ENCODE data around the gene UGCG. TPM values are rescaled to one million over a fixed set of nuclear protein-coding genes. Genes with fewer than 3 reads are reported as not detected.

The UGCG gene
- total and polyA plus RNA-seq, 4 donors, result 22.3 to 102 (median 33.6) TPM

GRCh38 chr9:111925017-111925770, 28.6 kb downstream of the UGCG start:
- Histone ChIP-seq H3K9me3 (ENCODE audit: control insufficient read depth, insufficient read depth, low read length) (no peaks in the 10 kb centered on the region), H3K36me3 (ENCODE audit: control insufficient read depth, insufficient read depth, low read length) (peaks cover 18% of the 10 kb centered on the region), H3K27me3 (ENCODE audit: control insufficient read depth, insufficient read depth, low read length) (no peaks in the 10 kb centered on the region), H3K4me3 (ENCODE audit: low read depth, low read length) (no peak overlapping the region), H3K27ac (ENCODE audit: low read depth, low read length) (no peak overlapping the region), H3K4me1 (ENCODE audit: control insufficient read depth, insufficient read depth, low read length) (no peaks in the 10 kb centered on the region)
- no CpG with 5 or more reads among the region's 7 CpGs for WGBS (ENCODE audit: insufficient coverage)
- no peak for DNase-seq (ENCODE audit: low read depth in 4 of 6, low spot score in 6 of 6)

DNA sequence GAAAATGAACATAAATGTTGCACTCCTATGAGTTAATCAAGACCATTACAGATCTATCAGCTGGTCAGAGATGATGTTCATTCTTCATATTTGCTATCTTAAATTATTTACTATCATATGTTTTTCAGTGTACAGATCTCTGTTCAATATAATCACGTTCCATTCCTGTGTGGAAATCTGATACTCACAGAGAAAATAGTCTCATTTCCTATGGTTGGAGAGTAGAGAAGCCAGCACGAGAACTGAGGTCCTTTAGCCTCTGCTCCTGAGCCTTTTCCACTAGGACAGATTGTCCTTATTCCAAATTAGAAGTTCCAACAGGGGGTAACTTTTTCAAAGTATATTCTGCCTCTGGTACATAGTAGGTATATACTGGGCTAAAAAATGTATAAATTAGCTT, 29.2 kb downstream of the UGCG start:
- DNase-seq (ENCODE audit: low read depth in 4 of 6, low spot score in 6 of 6), result no peak
- Histone ChIP-seq H3K36me3 (ENCODE audit: control insufficient read depth, insufficient read depth, low read length) (peaks cover 17% of the 10 kb centered on the region), H3K9me3 (ENCODE audit: control insufficient read depth, insufficient read depth, low read length) (no peaks in the 10 kb centered on the region), H3K4me1 (ENCODE audit: control insufficient read depth, insufficient read depth, low read length) (no peaks in the 10 kb centered on the region), H3K27ac (ENCODE audit: low read depth, low read length) (no peak overlapping the region), H3K4me3 (ENCODE audit: low read depth, low read length) (no peak overlapping the region), H3K27me3 (ENCODE audit: control insufficient read depth, insufficient read depth, low read length) (no peaks in the 10 kb centered on the region)
- no CpG with 5 or more reads among the region's 2 CpGs for WGBS (ENCODE audit: insufficient coverage)

GRCh38 chr9:111926421-111926875, 29.8 kb downstream of the UGCG start:
- WGBS (ENCODE audit: insufficient coverage), result 81% methylated on average over 5 of the region's 6 CpGs
- Histone ChIP-seq H3K27me3 (ENCODE audit: control insufficient read depth, insufficient read depth, low read length) (no peaks in the 10 kb centered on the region), H3K9me3 (ENCODE audit: control insufficient read depth, insufficient read depth, low read length) (no peaks in the 10 kb centered on the region), H3K4me1 (ENCODE audit: control insufficient read depth, insufficient read depth, low read length) (no peaks in the 10 kb centered on the region), H3K27ac (ENCODE audit: low read depth, low read length) (no peak overlapping the region), H3K4me3 (ENCODE audit: low read depth, low read length) (no peak overlapping the region), H3K36me3 (ENCODE audit: control insufficient read depth, insufficient read depth, low read length) (peaks cover 17% of the 10 kb centered on the region)
- no peak for DNase-seq (ENCODE audit: low read depth in 4 of 6, low spot score in 6 of 6)

DNA sequence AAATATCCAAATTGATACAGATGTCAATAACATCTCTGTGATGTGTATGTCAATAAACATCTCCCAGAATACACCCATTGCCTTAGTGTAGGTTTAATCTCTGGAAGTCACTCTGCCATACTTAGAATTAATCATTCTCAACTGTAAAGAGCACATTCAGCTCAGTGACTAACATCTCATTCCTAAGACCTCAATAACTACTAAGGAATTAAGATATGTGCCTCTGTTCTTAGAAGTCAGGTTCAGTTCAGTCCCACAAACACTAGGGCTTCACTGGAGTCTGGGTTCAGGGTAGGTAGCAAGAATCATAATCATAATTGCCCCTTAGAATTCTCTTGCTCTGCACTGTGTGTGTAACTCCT, 31.7 kb downstream of the UGCG start:
- Histone ChIP-seq H3K9me3 (ENCODE audit: control insufficient read depth, insufficient read depth, low read length) (no peaks in the 10 kb centered on the region), H3K4me1 (ENCODE audit: control insufficient read depth, insufficient read depth, low read length) (no peaks in the 10 kb centered on the region), H3K27ac (ENCODE audit: low read depth, low read length) (no peak overlapping the region), H3K36me3 (ENCODE audit: control insufficient read depth, insufficient read depth, low read length) (peaks cover 17% of the 10 kb centered on the region), H3K27me3 (ENCODE audit: control insufficient read depth, insufficient read depth, low read length) (no peaks in the 10 kb centered on the region), H3K4me3 (ENCODE audit: low read depth, low read length) (no peak overlapping the region)
- DNase-seq (ENCODE audit: low read depth in 4 of 6, low spot score in 6 of 6), result no peak

DNA sequence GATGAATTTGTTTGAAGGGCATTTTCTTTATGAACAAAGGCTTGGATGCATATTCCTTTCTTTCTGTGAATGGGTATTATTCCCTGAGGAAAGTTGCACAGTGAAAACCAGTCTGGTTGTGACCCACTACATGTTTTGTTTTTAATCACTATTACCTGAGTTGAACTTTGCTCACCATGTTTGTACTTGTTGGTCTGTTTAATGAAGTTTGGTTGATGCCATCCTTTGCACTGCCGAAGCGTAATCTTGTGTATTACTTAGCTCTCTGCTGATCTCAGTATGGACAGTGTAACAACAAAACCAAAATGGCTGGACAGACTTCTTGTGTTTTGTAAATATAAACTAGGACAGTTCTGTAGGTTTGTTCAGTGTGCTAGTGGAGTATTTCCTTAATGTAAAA, 38.1 kb downstream of the UGCG start:
- Histone ChIP-seq H3K4me1 (ENCODE audit: control insufficient read depth, insufficient read depth, low read length) (no peaks in the 10 kb centered on the region), H3K36me3 (ENCODE audit: control insufficient read depth, insufficient read depth, low read length) (peaks cover 5% of the 10 kb centered on the region), H3K9me3 (ENCODE audit: control insufficient read depth, insufficient read depth, low read length) (no peaks in the 10 kb centered on the region), H3K27ac (ENCODE audit: low read depth, low read length) (no peak overlapping the region), H3K27me3 (ENCODE audit: control insufficient read depth, insufficient read depth, low read length) (no peaks in the 10 kb centered on the region), H3K4me3 (ENCODE audit: low read depth, low read length) (no peak overlapping the region)
- no peak for DNase-seq (ENCODE audit: low read depth in 4 of 6, low spot score in 6 of 6)
- 100% methylated on average over 2 of the region's 2 CpGs for WGBS (ENCODE audit: insufficient coverage)

DNA sequence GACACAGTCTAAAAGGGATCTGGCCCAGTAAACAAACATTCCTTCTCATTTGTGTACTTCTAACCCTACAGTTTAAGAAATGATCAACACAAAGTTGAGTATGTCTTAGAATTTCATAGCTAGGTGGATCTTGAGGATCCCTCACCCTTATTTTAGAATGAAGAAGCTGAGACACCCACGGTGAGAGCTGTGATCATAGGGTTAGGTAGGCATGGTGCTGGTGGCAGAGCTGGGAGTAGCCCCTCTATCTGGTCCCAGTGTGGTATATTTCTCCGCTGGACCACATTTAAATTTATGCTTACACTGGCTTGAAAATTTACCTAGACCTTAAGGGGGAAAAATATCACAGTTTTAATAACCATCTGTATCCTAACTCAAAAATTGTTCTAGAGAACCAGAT, 39.8 kb downstream of the UGCG start:
- Histone ChIP-seq H3K4me3 (ENCODE audit: low read depth, low read length) (no peak overlapping the region), H3K36me3 (ENCODE audit: control insufficient read depth, insufficient read depth, low read length) (peaks cover 3% of the 10 kb centered on the region), H3K27me3 (ENCODE audit: control insufficient read depth, insufficient read depth, low read length) (no peaks in the 10 kb centered on the region), H3K9me3 (ENCODE audit: control insufficient read depth, insufficient read depth, low read length) (no peaks in the 10 kb centered on the region), H3K4me1 (ENCODE audit: control insufficient read depth, insufficient read depth, low read length) (no peaks in the 10 kb centered on the region), H3K27ac (ENCODE audit: low read depth, low read length) (no peak overlapping the region)
- no peak for DNase-seq (ENCODE audit: low read depth in 4 of 6, low spot score in 6 of 6)
- 100% methylated on average over 1 of the region's 2 CpGs for WGBS (ENCODE audit: insufficient coverage)

GRCh38 chr9:111937301-111937700, 40.7 kb downstream of the UGCG start:
- WGBS (ENCODE audit: insufficient coverage), result 100% methylated on average over 1 of the region's 2 CpGs
- H3K27ac ChIP-seq (ENCODE audit: low read depth, low read length), result no peak overlapping the region
- no peaks in the 10 kb centered on the region for H3K27me3 ChIP-seq (ENCODE audit: control insufficient read depth, insufficient read depth, low read length)
- no peak overlapping the region for H3K4me3 ChIP-seq (ENCODE audit: low read depth, low read length)
- no peak for DNase-seq (ENCODE audit: low read depth in 4 of 6, low spot score in 6 of 6)
- H3K4me1 ChIP-seq (ENCODE audit: control insufficient read depth, insufficient read depth, low read length), result no peaks in the 10 kb centered on the region
- no peaks in the 10 kb centered on the region for H3K9me3 ChIP-seq (ENCODE audit: control insufficient read depth, insufficient read depth, low read length)
- H3K36me3 ChIP-seq (ENCODE audit: control insufficient read depth, insufficient read depth, low read length), result peaks cover 3% of the 10 kb centered on the region

- Histone ChIP-seq H3K4me3 (ENCODE audit: low read depth, low read length) (no peak overlapping the region), H3K4me1 (ENCODE audit: control insufficient read depth, insufficient read depth, low read length) (no peaks in the 10 kb centered on the region), H3K27me3 (ENCODE audit: control insufficient read depth, insufficient read depth, low read length) (no peaks in the 10 kb centered on the region), H3K36me3 (ENCODE audit: control insufficient read depth, insufficient read depth, low read length) (peaks cover 3% of the 10 kb centered on the region), H3K27ac (ENCODE audit: low read depth, low read length) (no peak overlapping the region), H3K9me3 (ENCODE audit: control insufficient read depth, insufficient read depth, low read length) (no peaks in the 10 kb centered on the region)
- no peak for DNase-seq (ENCODE audit: low read depth in 4 of 6, low spot score in 6 of 6)
- WGBS (ENCODE audit: insufficient coverage), result 56% methylated on average over 6 of the region's 12 CpGs
These were observed 41.3 kb downstream of the UGCG start for GRCh38 chr9:111937781-111938426.

DNA sequence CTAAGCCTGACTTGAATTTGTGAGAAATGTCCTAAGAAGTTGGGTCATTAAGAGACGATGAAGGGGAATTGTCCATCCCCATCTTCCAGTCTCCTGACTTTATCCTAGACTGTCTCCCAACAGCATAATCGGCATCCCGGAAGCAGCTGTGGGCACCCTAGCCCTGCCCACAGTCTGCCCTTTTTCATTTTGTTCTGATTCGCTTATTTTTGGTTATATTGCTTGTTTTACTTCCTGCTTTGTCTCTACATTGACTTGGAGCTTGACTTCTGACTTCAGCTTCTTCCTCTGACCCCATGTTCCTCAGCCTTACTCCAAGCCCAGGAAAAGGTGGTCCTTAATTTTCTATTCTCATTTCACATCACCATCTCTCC, 41.8 kb downstream of the UGCG start:
- 80% methylated on average over 1 of the region's 4 CpGs for WGBS (ENCODE audit: insufficient coverage)
- Histone ChIP-seq H3K4me1 (ENCODE audit: control insufficient read depth, insufficient read depth, low read length) (no peaks in the 10 kb centered on the region), H3K4me3 (ENCODE audit: low read depth, low read length) (no peak overlapping the region), H3K9me3 (ENCODE audit: control insufficient read depth, insufficient read depth, low read length) (no peaks in the 10 kb centered on the region), H3K27me3 (ENCODE audit: control insufficient read depth, insufficient read depth, low read length) (no peaks in the 10 kb centered on the region), H3K27ac (ENCODE audit: low read depth, low read length) (no peak overlapping the region), H3K36me3 (ENCODE audit: control insufficient read depth, insufficient read depth, low read length) (peaks cover 3% of the 10 kb centered on the region)
- DNase-seq (ENCODE audit: low read depth in 4 of 6, low spot score in 6 of 6), result no peak

DNA sequence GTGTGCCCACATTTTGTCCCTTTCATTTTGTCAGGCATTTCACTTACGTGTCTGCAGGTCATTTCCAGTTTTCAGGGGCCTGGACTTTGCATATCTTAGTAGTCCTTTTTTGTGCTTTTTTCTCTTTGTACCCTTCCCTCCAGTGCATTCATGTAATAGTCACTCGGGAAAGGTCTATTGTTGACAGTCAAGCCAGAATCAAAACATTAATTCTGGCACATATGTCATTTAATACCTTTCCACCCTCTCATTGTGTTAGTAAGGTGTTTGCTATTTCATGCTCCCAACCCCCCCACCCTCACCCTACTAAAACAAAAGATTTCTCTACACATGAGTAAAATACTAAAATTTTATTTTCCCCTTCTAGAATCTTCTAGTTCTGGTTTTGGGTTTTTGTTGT, 42.7 kb downstream of the UGCG start:
- 90% methylated on average over 1 of the region's 2 CpGs for WGBS (ENCODE audit: insufficient coverage)

More for the DNA sequence above, 42.7 kb downstream of the UGCG start:
- H3K4me1 ChIP-seq (ENCODE audit: control insufficient read depth, insufficient read depth, low read length), result no peaks in the 10 kb centered on the region
- H3K36me3 ChIP-seq (ENCODE audit: control insufficient read depth, insufficient read depth, low read length), result peaks cover 3% of the 10 kb centered on the region
- no peak overlapping the region for H3K4me3 ChIP-seq (ENCODE audit: low read depth, low read length)
- no peaks in the 10 kb centered on the region for H3K9me3 ChIP-seq (ENCODE audit: control insufficient read depth, insufficient read depth, low read length)
- DNase-seq (ENCODE audit: low read depth in 4 of 6, low spot score in 6 of 6), result no peak
- no peak overlapping the region for H3K27ac ChIP-seq (ENCODE audit: low read depth, low read length)
- no peaks in the 10 kb centered on the region for H3K27me3 ChIP-seq (ENCODE audit: control insufficient read depth, insufficient read depth, low read length)

Data from spinal cord (tissue), 10 donors.